OCI-LY7 (cell line): ENCODE measurements around the gene ZNF550.
"Not testable (repeated sequence)": the region's sequence is repeated elsewhere in the genome, so short reads cannot be mapped to it uniquely, and the experiment has no call there.

Source experiments
- CTCF ChIP-seq: fragments of 200-600 bp; sonication (generic); conservative IDR thresholded peaks from 2 replicates; pipeline ENCODE4 v1.5.1; 2014; ENCODE audit warnings: mild to moderate bottlenecking, antibody characterized with exemption, low read length, moderate library complexity, mixed read lengths
- EZH2phosphoT487 ChIP-seq: fragments of 200-600 bp; sonication (generic); IDR thresholded peaks from 2 replicates; pipeline ENCODE4 v1.6.1; 2018; ENCODE audit warnings: low read depth, borderline replicate concordance, mild to moderate bottlenecking, mixed run types, antibody characterized with exemption, low read length, moderate library complexity, mixed read lengths

- TF ChIP-seq CTCF, EZH2phosphoT487: not testable (repeated sequence)
Measured at GRCh38 chr19:57499680-57500395, 59.8 kb downstream of the ZNF550 start, which contains the start of gene ZNF773.
